ENCODE results near the gene QRICH1. TPM values are rescaled to one million over a fixed set of nuclear protein-coding genes. Genes with fewer than 3 reads are reported as not detected.

The QRICH1 gene
- polyA plus RNA-seq, 1 of the 3 experiments (the other 2 are of a cell fraction) = 58.5 TPM

GRCh38 chr3:49132437-49133225 lies 38.8 kb upstream of the QRICH1 start, which contains the start of gene LAMB2 (continued):
- TF ChIP-seq REST (IDR thresholded peaks at IDR 0.05; ENCODE audit: low read depth, low read length) (no peak), YY1 (IDR thresholded peaks at IDR 0.05; ENCODE audit: low read depth) (no peak)

- H3F3A ChIP-seq (replicated peaks; ENCODE audit: insufficient read depth) = no peaks in the 10 kb centered on the region
- POLR2A ChIA-PET = interaction anchor here (2.3 to 2.7 kb wide), 2 partner anchors 12 to 38 kb away, joined by 16 to 22 read pairs; partner anchors contain the start of genes QRICH1 and USP19
- H3K9ac ChIP-seq = peak overlapping the region; percentile 75
- peak overlapping the region; percentile 100 for H3K4me2 ChIP-seq
- peaks cover 37% of the 10 kb centered on the region for H3K79me2 ChIP-seq (ENCODE audit: insufficient read depth)
- H2AFZ ChIP-seq (ENCODE audit: low read depth) = no peak overlapping the region
- H4K20me1 ChIP-seq (ENCODE audit: insufficient read depth) = no peaks in the 10 kb centered on the region
- no peaks in the 10 kb centered on the region for H3K27me3 ChIP-seq (ENCODE audit: insufficient read depth)
- DNase-seq = no peak
- WGBS (ENCODE audit: low lambda C conversion rate) = 66% methylated on average over 4 of the region's 9 CpGs
- CTCF ChIA-PET = interaction anchor here (0.7 to 5.4 kb wide), 11 partner anchors 12 to 447 kb away, joined by 3 to 26 read pairs (median 4); partner anchors contain the start of genes CCDC71, KLHDC8B, NDUFAF3 and USP19
- no peak for TF ChIP-seq RXRA (IDR thresholded peaks at IDR 0.05; ENCODE audit: borderline replicate concordance, low read depth)
- TF ChIP-seq FOXJ3 (CRISPR knock-in tag; IDR thresholded peaks at IDR 0.05) = no peak
- no peak for TF ChIP-seq POLR2AphosphoS5 (IDR thresholded peaks at IDR 0.05; ENCODE audit: low read depth, low read length)
- no peak for TF ChIP-seq JUND (IDR thresholded peaks at IDR 0.05)
- TF ChIP-seq, protein P1, sequence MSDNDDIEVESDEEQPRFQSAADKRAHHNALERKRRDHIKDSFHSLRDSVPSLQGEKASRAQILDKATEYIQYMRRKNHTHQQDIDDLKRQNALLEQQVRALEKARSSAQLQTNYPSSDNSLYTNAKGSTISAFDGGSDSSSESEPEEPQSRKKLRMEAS (IDR thresholded peaks at IDR 0.05; ENCODE audit: low read depth) = no peak
- no peak for TF ChIP-seq RFX5 (IDR thresholded peaks at IDR 0.05; ENCODE audit: low read length)
- no peak for TF ChIP-seq YY1 (IDR thresholded peaks at IDR 0.05; ENCODE audit: low read depth)
- no peak for TF ChIP-seq GABPA (IDR thresholded peaks at IDR 0.05; ENCODE audit: low read depth)
- TF ChIP-seq, protein P2, sequence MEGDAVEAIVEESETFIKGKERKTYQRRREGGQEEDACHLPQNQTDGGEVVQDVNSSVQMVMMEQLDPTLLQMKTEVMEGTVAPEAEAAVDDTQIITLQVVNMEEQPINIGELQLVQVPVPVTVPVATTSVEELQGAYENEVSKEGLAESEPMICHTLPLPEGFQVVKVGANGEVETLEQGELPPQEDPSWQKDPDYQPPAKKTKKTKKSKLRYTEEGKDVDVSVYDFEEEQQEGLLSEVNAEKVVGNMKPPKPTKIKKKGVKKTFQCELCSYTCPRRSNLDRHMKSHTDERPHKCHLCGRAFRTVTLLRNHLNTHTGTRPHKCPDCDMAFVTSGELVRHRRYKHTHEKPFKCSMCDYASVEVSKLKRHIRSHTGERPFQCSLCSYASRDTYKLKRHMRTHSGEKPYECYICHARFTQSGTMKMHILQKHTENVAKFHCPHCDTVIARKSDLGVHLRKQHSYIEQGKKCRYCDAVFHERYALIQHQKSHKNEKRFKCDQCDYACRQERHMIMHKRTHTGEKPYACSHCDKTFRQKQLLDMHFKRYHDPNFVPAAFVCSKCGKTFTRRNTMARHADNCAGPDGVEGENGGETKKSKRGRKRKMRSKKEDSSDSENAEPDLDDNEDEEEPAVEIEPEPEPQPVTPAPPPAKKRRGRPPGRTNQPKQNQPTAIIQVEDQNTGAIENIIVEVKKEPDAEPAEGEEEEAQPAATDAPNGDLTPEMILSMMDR (IDR thresholded peaks at IDR 0.05) = no peak
- TF ChIP-seq, protein P3, sequence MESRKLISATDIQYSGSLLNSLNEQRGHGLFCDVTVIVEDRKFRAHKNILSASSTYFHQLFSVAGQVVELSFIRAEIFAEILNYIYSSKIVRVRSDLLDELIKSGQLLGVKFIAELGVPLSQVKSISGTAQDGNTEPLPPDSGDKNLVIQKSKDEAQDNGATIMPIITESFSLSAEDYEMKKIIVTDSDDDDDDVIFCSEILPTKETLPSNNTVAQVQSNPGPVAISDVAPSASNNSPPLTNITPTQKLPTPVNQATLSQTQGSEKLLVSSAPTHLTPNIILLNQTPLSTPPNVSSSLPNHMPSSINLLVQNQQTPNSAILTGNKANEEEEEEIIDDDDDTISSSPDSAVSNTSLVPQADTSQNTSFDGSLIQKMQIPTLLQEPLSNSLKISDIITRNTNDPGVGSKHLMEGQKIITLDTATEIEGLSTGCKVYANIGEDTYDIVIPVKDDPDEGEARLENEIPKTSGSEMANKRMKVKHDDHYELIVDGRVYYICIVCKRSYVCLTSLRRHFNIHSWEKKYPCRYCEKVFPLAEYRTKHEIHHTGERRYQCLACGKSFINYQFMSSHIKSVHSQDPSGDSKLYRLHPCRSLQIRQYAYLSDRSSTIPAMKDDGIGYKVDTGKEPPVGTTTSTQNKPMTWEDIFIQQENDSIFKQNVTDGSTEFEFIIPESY (IDR thresholded peaks at IDR 0.05; ENCODE audit: borderline replicate concordance, low read depth) = no peak
- TF ChIP-seq TEAD4 (IDR thresholded peaks at IDR 0.05; ENCODE audit: borderline replicate concordance, insufficient read depth) = no peak
- no peak for TF ChIP-seq MEF2A (IDR thresholded peaks at IDR 0.05; ENCODE audit: borderline replicate concordance, low read depth)
- peaks cover 8 to 22% of the 10 kb centered on the region in 2 experiments for H3K36me3 ChIP-seq (replicated peaks in 1 of 2; ENCODE audit: control insufficient read depth in 1 of 2, insufficient read depth in 2 of 2, low read length in 1 of 2)
- H3K9me2 ChIP-seq = no peaks in the 10 kb centered on the region
- peaks cover 0 to 18% of the 10 kb centered on the region in 2 experiments; a peak in 1 of 4 replicates for H3K4me1 ChIP-seq (ENCODE audit: control insufficient read depth in 1 of 2, insufficient read depth in 2 of 2, low read depth in 1 of 2, low read length in 1 of 2)
- H3K27ac ChIP-seq (ENCODE audit: low read depth in 2 of 2, low read length in 1 of 2) = peak overlapping the region; percentile 83 to 91; a peak in 3 of 4 replicates
- peak overlapping the region; percentile 67 to 81 for H3K4me3 ChIP-seq (ENCODE audit: low read depth in 2 of 2, low read length in 1 of 2)
- H3K9me3 ChIP-seq = no peaks in the 10 kb centered on the region
Observed at GRCh38 chr3:49132073-49132436, 38.2 kb upstream of the QRICH1 start.

All from SK-N-SH (cell line).